ENCODE measurements around the gene PRKCE.

- TF ChIP-seq POLR2A (IDR thresholded peaks at IDR 0.05): no peak
- no peak for TF ChIP-seq CTCF (IDR thresholded peaks at IDR 0.05)
Observed at GRCh38 chr2:45965871-45966498, 314.5 kb downstream of the PRKCE start.
